Cortex of kidney (tissue), 1 donor: Measurements from ENCODE around the gene LHFPL6.

ENCODE experiments used
- DNase-seq: peaks from one replicate; lab custom pipeline; 2025; lab: John Stamatoyannopoulos, UW

LHFPL6 gene

GRCh38 chr13:39410964-39411363, 192.0 kb downstream of the LHFPL6 start:
- no peak for DNase-seq

GRCh38 chr13:39410096-39410901, 192.7 kb downstream of the LHFPL6 start:
- no peak for DNase-seq

GRCh38 chr13:39408512-39408911, 194.5 kb downstream of the LHFPL6 start:
- DNase-seq, result no peak

GRCh38 chr13:39407786-39408185, 195.2 kb downstream of the LHFPL6 start:
- no peak for DNase-seq

GRCh38 chr13:39407138-39407537, 195.9 kb downstream of the LHFPL6 start:
- DNase-seq, result no peak

- no peak for DNase-seq
Measured at GRCh38 chr13:39406688-39407087, 196.3 kb downstream of the LHFPL6 start.

- no peak for DNase-seq
Measured at GRCh38 chr13:39405596-39406205, 197.3 kb downstream of the LHFPL6 start.

GRCh38 chr13:39405107-39405506, 197.9 kb downstream of the LHFPL6 start:
- DNase-seq, result no peak

GRCh38 chr13:39403106-39403505, 199.9 kb downstream of the LHFPL6 start:
- no peak for DNase-seq

- DNase-seq, result no peak
Measured at GRCh38 chr13:39402221-39402970, 200.6 kb downstream of the LHFPL6 start.

- DNase-seq, result no peak
Measured at GRCh38 chr13:39401756-39402155, 201.2 kb downstream of the LHFPL6 start.

- no peak for DNase-seq
Measured at GRCh38 chr13:39401046-39401705, 201.8 kb downstream of the LHFPL6 start.

- DNase-seq, result no peak
Measured at GRCh38 chr13:39399102-39399501, 203.9 kb downstream of the LHFPL6 start.

GRCh38 chr13:39397896-39398265, 205.1 kb downstream of the LHFPL6 start:
- DNase-seq, result no peak

GRCh38 chr13:39397226-39397895, 205.6 kb downstream of the LHFPL6 start:
- DNase-seq, result no peak

GRCh38 chr13:39394796-39395678, 208.0 kb downstream of the LHFPL6 start:
- DNase-seq, result no peak

GRCh38 chr13:39391761-39392160, 211.2 kb downstream of the LHFPL6 start:
- DNase-seq, result no peak

- no peak for DNase-seq
Measured at GRCh38 chr13:39389013-39389412, 214.0 kb downstream of the LHFPL6 start.

GRCh38 chr13:39385621-39386231, 217.3 kb downstream of the LHFPL6 start:
- DNase-seq, result no peak

GRCh38 chr13:39385154-39385553, 217.8 kb downstream of the LHFPL6 start:
- no peak for DNase-seq
